SK-N-SH (cell line): Measurements from ENCODE around the gene PRELID1. TPM values are rescaled to one million over a fixed set of nuclear protein-coding genes. Genes with fewer than 3 reads are reported as not detected.

Experiments
- CTCF ChIA-PET: fragments of 300-600, 350-600 bp; formaldehyde crosslinking; extraction: SDS; loops from one replicate; lab custom pipeline; 2021; lab: Yijun Ruan, JAX
- POLR2A ChIA-PET: fragments of 350-600 bp; sonication (Branson Sonifier 250); formaldehyde crosslinking; extraction: SDS; loops from one replicate; lab custom pipeline; 2020; ENCODE audit warnings: antibody characterized with exemption, inconsistent platforms; lab: Yijun Ruan, JAX
- DNase-seq: peaks from one replicate; pipeline ENCODE4 v3.0.0; 2012
- H2AFZ ChIP-seq: fragments of 200-600 bp; sonication (generic); 2 replicates; pipeline ENCODE4 v1.8.1; 2016; ENCODE audit warnings: antibody characterized with exemption, mild to moderate bottlenecking, low read depth
- H3F3A ChIP-seq: fragments of 200-600 bp; sonication (generic); replicated peaks from 2 replicates; pipeline ENCODE3; 2016; ENCODE audit warnings: antibody characterized with exemption, mild to moderate bottlenecking; ENCODE audit not compliant: insufficient read depth
- H3K27ac ChIP-seq, 2 experiments: fragments of 200-500 bp in 1 of 2; fragments of 200-600 bp in 1 of 2; sonication (Bioruptor generic) in 1 of 2; sonication (generic), shearing (Covaris generic) in 1 of 2; 2 replicates each; pipeline versions ENCODE4 v1.5.1 to v1.6.1; 2014 to 2016; ENCODE audit warnings: low read depth in 2 of 2, inconsistent platforms in 1 of 2, low read length in 1 of 2, mild to moderate bottlenecking in 1 of 2, mixed read lengths in 1 of 2
- H3K27me3 ChIP-seq: fragments of 200-600 bp; sonication (generic), shearing (Covaris generic); 2 replicates; pipeline ENCODE4 v1.6.1; 2016; ENCODE audit warnings: mixed run types; ENCODE audit not compliant: insufficient read depth
- H3K36me3 ChIP-seq, 2 experiments: fragments of 200-500 bp in 1 of 2; fragments of 200-600 bp in 1 of 2; sonication (Bioruptor generic) in 1 of 2; sonication (generic) in 1 of 2; replicated peaks in 1 of 2; 2 replicates each; pipeline versions ENCODE3 to v1.5.1; 2014 to 2016; ENCODE audit warnings: low read length in 1 of 2, mild to moderate bottlenecking in 1 of 2; ENCODE audit not compliant: insufficient read depth in 2 of 2, control insufficient read depth in 1 of 2
- H3K4me1 ChIP-seq, 2 experiments: fragments of 200-500 bp in 1 of 2; fragments of 200-600 bp in 1 of 2; sonication (Bioruptor generic) in 1 of 2; sonication (generic), shearing (Covaris generic) in 1 of 2; 2 replicates each; pipeline versions ENCODE4 v1.5.1 to v1.6.1; 2014 to 2016; ENCODE audit warnings: low read depth in 1 of 2, low read length in 1 of 2, mixed run types in 1 of 2; ENCODE audit not compliant: insufficient read depth in 2 of 2, control insufficient read depth in 1 of 2
- H3K4me2 ChIP-seq: fragments of 200-600 bp; sonication (generic), shearing (Covaris generic); 2 replicates; pipeline ENCODE4 v1.6.1; 2017; ENCODE audit warnings: mixed run types
- H3K4me3 ChIP-seq, 2 experiments: fragments of 200-500 bp in 1 of 2; fragments of 200-600 bp in 1 of 2; sonication (Bioruptor generic) in 1 of 2; sonication (generic), shearing (Covaris generic) in 1 of 2; 2 replicates each; pipeline versions ENCODE4 v1.5.1 to v1.8.1; 2014 to 2016; ENCODE audit warnings: low read depth in 2 of 2, inconsistent platforms in 1 of 2, low read length in 1 of 2, mild to moderate bottlenecking in 1 of 2, mixed read lengths in 1 of 2, moderate library complexity in 1 of 2
- H3K79me2 ChIP-seq: fragments of 200-600 bp; sonication (generic); 2 replicates; pipeline ENCODE4 v1.8.1; 2017; ENCODE audit warnings: mild to moderate bottlenecking; ENCODE audit not compliant: insufficient read depth
- H3K9ac ChIP-seq: fragments of 200-600 bp; sonication (generic); 2 replicates; pipeline ENCODE4 v1.6.1; 2017; ENCODE audit warnings: mixed run types
- H3K9me2 ChIP-seq: fragments of 200-600 bp; sonication (generic); 2 replicates; pipeline ENCODE4 v1.6.1; 2017; ENCODE audit warnings: mixed run types
- H3K9me3 ChIP-seq: fragments of 200-600 bp; sonication (generic); 2 replicates; pipeline ENCODE4 v1.6.1; 2017; ENCODE audit warnings: mixed run types, mild to moderate bottlenecking, moderate library complexity
- H4K20me1 ChIP-seq: fragments of 200-600 bp; sonication (generic); 2 replicates; pipeline ENCODE4 v1.6.1; 2017; ENCODE audit warnings: mild to moderate bottlenecking, mixed run types; ENCODE audit not compliant: insufficient read depth
- CHD2 ChIP-seq: fragments of 150-350 bp; IDR thresholded peaks from 2 replicates; pipeline ENCODE4 v1.6.1; 2018; ENCODE audit warnings: low read length; ENCODE audit not compliant: partially characterized antibody
- CTCF ChIP-seq: fragments of 200-600 bp; sonication (generic); IDR thresholded peaks from 2 replicates; pipeline ENCODE4 v1.6.1; 2017; ENCODE audit warnings: antibody characterized with exemption, mild to moderate bottlenecking, moderate library complexity
- EP300 ChIP-seq, 2 experiments: IDR thresholded peaks; 2 replicates each; pipeline versions ENCODE4 v1.4.0 to v1.6.1; 2012; ENCODE audit warnings: borderline replicate concordance in 1 of 2, low read depth in 1 of 2, low read length in 1 of 2
- FOXJ3 ChIP-seq: sonication (generic); formaldehyde crosslinking; IDR thresholded peaks from 2 replicates; pipeline ENCODE4 v1.5.1; 2020; ENCODE audit warnings: mild to moderate bottlenecking, missing genetic modification reagents
- GABPA ChIP-seq: IDR thresholded peaks from 2 replicates; pipeline ENCODE4 v1.4.0; 2012; ENCODE audit warnings: low read depth, mild to moderate bottlenecking
- GATA2 ChIP-seq: sonication (generic); formaldehyde crosslinking; IDR thresholded peaks from 2 replicates; pipeline ENCODE4 v1.5.0; 2020; ENCODE audit warnings: mild to moderate bottlenecking, missing genetic modification reagents
- JUND ChIP-seq: IDR thresholded peaks from 2 replicates; pipeline ENCODE4 v1.4.0; 2012
- MAX ChIP-seq: IDR thresholded peaks from 2 replicates; pipeline ENCODE4 v1.4.0; 2012; ENCODE audit warnings: low read depth
- MEF2A ChIP-seq: IDR thresholded peaks from 2 replicates; pipeline ENCODE4 v1.4.0; 2012; ENCODE audit warnings: low read depth, borderline replicate concordance
- MXI1 ChIP-seq: IDR thresholded peaks from 2 replicates; pipeline ENCODE4 v1.6.1; 2012; ENCODE audit warnings: mild to moderate bottlenecking, low read depth, low read length, improper control_type of control experiment
- NFIC ChIP-seq: IDR thresholded peaks from 2 replicates; pipeline ENCODE4 v1.4.0; 2012; ENCODE audit warnings: borderline replicate concordance
- NRF1 ChIP-seq: IDR thresholded peaks from 2 replicates; pipeline ENCODE4 v1.6.1; 2012; ENCODE audit warnings: low read depth, mild to moderate bottlenecking, low read length
- PBX3 ChIP-seq: IDR thresholded peaks from 2 replicates; pipeline ENCODE4; 2012
- RCOR1 ChIP-seq: fragments of 150-350 bp; IDR thresholded peaks from 2 replicates; pipeline ENCODE4 v1.6.1; 2017; ENCODE audit warnings: antibody characterized with exemption, low read length
- RFX5 ChIP-seq: IDR thresholded peaks from 2 replicates; pipeline ENCODE4 v1.6.1; 2012; ENCODE audit warnings: mild to moderate bottlenecking, improper control_type of control experiment, low read length
- TCF12 ChIP-seq: IDR thresholded peaks from 2 replicates; pipeline ENCODE4 v1.4.0; 2012
- TEAD4 ChIP-seq: IDR thresholded peaks from 2 replicates; pipeline ENCODE4 v1.4.0; 2012; ENCODE audit warnings: mild to moderate bottlenecking, borderline replicate concordance; ENCODE audit not compliant: insufficient read depth
- USF1 ChIP-seq: IDR thresholded peaks from 2 replicates; pipeline ENCODE4 v1.4.0; 2012; ENCODE audit warnings: low read depth, borderline replicate concordance
- USF2 ChIP-seq: fragments of 150-350 bp; IDR thresholded peaks from 2 replicates; pipeline ENCODE4 v1.6.1; 2017; ENCODE audit warnings: antibody characterized with exemption, low read length, low read depth, borderline replicate concordance
- ZBTB33 ChIP-seq: IDR thresholded peaks from 2 replicates; pipeline ENCODE4 v1.4.0; 2012; ENCODE audit warnings: low read depth, borderline replicate concordance
- WGBS: methylation state at CpG from one replicate; pipeline ENCODE4 v1.1.6; 2017; ENCODE audit warnings: low lambda C conversion rate; 5-methylcytosine and 5-hydroxymethylcytosine counted together
- polyA plus RNA-seq, 3 experiments: library from polyadenylated mRNA; depleted of rRNA; stranded (reverse); fragments of >200 nt; gene quantifications; 2 replicates each; pipeline ENCODE4 v1.2.3, GENCODE V29; 2012

Gene PRELID1
- polyA plus RNA-seq, 1 of the 3 experiments (the other 2 are of a cell fraction): 344 TPM

- H4K20me1 ChIP-seq: no peaks in the 10 kb centered on the region
- ChIA-PET CTCF (no interaction called here), POLR2A (no interaction called here)
- no peaks in the 10 kb centered on the region for H3K9me2 ChIP-seq
- H2AFZ ChIP-seq: no peak overlapping the region
- DNase-seq: no peak
- H3K27ac ChIP-seq: no peak overlapping the region
- no peaks in the 10 kb centered on the region for H3K9me3 ChIP-seq
- no peak for TF ChIP-seq RCOR1
- TF ChIP-seq NRF1: no peak
- TF ChIP-seq USF1: no peak
- TF ChIP-seq CHD2: no peak
- no peak for TF ChIP-seq RFX5
- TF ChIP-seq FOXJ3 (CRISPR knock-in tag): no peak
- TF ChIP-seq MAX: no peak
- no peak for TF ChIP-seq EP300 (IDR thresholded peaks at IDR 0.05; ENCODE audit: borderline replicate concordance in 1 of 2, low read depth in 1 of 2, low read length in 1 of 2)
- TF ChIP-seq GABPA: no peak
- TF ChIP-seq MEF2A: no peak
- no peak for TF ChIP-seq TCF12
- TF ChIP-seq JUND: no peak
- TF ChIP-seq TEAD4: no peak
- H3K4me3 ChIP-seq: no peak overlapping the region
- no peak overlapping the region for H3K9ac ChIP-seq
- H3K27me3 ChIP-seq: no peaks in the 10 kb centered on the region
- H3K36me3 ChIP-seq: peaks cover 49 to 67% of the 10 kb centered on the region in 2 experiments
- H3K4me1 ChIP-seq: no peaks in the 10 kb centered on the region
- H3K79me2 ChIP-seq: no peaks in the 10 kb centered on the region
- H3F3A ChIP-seq: no peaks in the 10 kb centered on the region
- no peak overlapping the region for H3K4me2 ChIP-seq
- WGBS: 97% methylated on average over 1 of the region's 1 CpG
Measured at GRCh38 chr5:177261510-177261909, 42.1 kb upstream of the PRELID1 start.

GRCh38 chr5:177264178-177264577 lies 39.4 kb upstream of the PRELID1 start:
- H3K36me3 ChIP-seq: peaks cover 69 to 70% of the 10 kb centered on the region in 2 experiments
- no peaks in the 10 kb centered on the region for H3F3A ChIP-seq
- H3K9me2 ChIP-seq: no peaks in the 10 kb centered on the region
- CTCF ChIA-PET: interaction anchor here (1.0 to 1.3 kb wide), 5 partner anchors 9 to 193 kb away, joined by 3 to 7 read pairs (median 5); no protein-coding TSS in a partner anchor
- no peaks in the 10 kb centered on the region for H4K20me1 ChIP-seq
- H2AFZ ChIP-seq: no peak overlapping the region
- no peaks in the 10 kb centered on the region for H3K79me2 ChIP-seq
- H3K4me2 ChIP-seq: no peak overlapping the region
- H3K4me3 ChIP-seq: no peak overlapping the region
- DNase-seq: no peak
- no peak overlapping the region for H3K27ac ChIP-seq
- H3K9me3 ChIP-seq: no peaks in the 10 kb centered on the region
- WGBS: 97% methylated on average over 1 of the region's 1 CpG
- POLR2A ChIA-PET: no interaction called here
- no peak overlapping the region for H3K9ac ChIP-seq
- H3K27me3 ChIP-seq: no peaks in the 10 kb centered on the region
- TF ChIP-seq FOXJ3 (CRISPR knock-in tag) (no peak), MXI1 (no peak), MAX (no peak), CTCF (no peak), ZBTB33 (no peak), PBX3 (no peak), EP300 (IDR thresholded peaks at IDR 0.05; ENCODE audit: borderline replicate concordance in 1 of 2, low read depth in 1 of 2, low read length in 1 of 2) (no peak), GATA2 (CRISPR knock-in tag) (no peak), USF2 (no peak), NFIC (no peak)
- H3K4me1 ChIP-seq: no peaks in the 10 kb centered on the region
